Measurements from ENCODE around the gene CD2AP.

DNA sequence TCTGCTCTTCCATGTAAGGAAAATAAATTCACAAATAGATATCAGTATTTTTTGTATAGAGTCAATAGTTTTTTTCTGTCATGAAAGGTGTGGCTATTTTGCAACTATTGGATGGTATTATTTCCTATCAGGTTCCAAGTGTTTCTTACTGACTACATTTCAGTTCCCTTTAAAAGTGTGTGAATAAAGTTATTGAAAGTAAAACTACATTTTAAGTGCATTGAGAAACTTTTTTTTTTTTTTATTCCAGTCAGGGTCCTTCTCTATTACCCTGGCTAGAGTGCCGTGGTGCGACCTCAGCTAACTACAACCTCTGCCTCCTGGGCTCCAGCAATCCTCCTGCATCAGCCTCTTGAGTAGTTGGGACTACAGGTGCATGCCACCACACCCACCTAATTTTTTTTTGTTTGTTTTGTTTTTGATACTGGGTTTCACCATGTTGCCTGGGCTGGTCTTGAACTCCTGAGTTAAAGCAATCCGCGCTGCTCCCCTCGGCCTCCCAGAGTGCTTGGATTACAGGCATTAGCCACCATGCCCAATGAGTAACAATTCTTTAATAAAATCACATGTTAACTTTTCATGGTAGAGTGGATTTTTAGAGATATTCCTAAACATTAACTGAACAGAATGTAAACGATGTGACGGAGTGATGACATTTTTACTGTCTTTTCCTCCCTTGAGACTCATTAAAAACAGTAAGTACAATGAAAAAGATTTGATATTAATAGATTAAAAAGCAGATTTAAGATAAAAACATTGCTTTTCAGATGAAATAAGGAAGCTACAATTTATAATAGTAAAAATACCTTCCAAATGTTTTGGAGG is 151.1 kb downstream of the CD2AP start:
- TF ChIP-seq, protein P1, sequence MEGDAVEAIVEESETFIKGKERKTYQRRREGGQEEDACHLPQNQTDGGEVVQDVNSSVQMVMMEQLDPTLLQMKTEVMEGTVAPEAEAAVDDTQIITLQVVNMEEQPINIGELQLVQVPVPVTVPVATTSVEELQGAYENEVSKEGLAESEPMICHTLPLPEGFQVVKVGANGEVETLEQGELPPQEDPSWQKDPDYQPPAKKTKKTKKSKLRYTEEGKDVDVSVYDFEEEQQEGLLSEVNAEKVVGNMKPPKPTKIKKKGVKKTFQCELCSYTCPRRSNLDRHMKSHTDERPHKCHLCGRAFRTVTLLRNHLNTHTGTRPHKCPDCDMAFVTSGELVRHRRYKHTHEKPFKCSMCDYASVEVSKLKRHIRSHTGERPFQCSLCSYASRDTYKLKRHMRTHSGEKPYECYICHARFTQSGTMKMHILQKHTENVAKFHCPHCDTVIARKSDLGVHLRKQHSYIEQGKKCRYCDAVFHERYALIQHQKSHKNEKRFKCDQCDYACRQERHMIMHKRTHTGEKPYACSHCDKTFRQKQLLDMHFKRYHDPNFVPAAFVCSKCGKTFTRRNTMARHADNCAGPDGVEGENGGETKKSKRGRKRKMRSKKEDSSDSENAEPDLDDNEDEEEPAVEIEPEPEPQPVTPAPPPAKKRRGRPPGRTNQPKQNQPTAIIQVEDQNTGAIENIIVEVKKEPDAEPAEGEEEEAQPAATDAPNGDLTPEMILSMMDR (IDR thresholded peaks at IDR 0.05; ENCODE audit: insufficient read depth, low read length), result no peak
- TF ChIP-seq POLR2AphosphoS5 (IDR thresholded peaks at IDR 0.05; ENCODE audit: low read depth), result no peak

Data from HL-60 (cell line).